Right lung (tissue), 5 donors: ENCODE measurements around the gene TKT. TPM values are rescaled to one million over a fixed set of nuclear protein-coding genes. Genes with fewer than 3 reads are reported as not detected.

ENCODE experiments used
- DNase-seq, 2 donors: peaks; one replicate each; pipeline ENCODE4 v3.0.0-alpha.2; 2013
- polyA plus RNA-seq, 5 donors: library from polyadenylated mRNA; unstranded; fragments of 120-200 nt; gene quantifications; one replicate each; pipeline versions ENCODE4 v1.2.1 to v1.2.3, GENCODE V29; 2013; ENCODE audit warnings: inconsistent platforms in 1 of 5, low replicate concordance in 1 of 5; ENCODE audit not compliant: insufficient read length in 5 of 5, insufficient read depth in 1 of 5

The TKT gene
- polyA plus RNA-seq, 5 donors: 161 to 273 (median 228) TPM

- no peak for DNase-seq
Measured at GRCh38 chr3:53226841-53227407, 28.9 kb downstream of the TKT start.

GRCh38 chr3:53226142-53226840, 29.5 kb downstream of the TKT start:
- no peak for DNase-seq

- DNase-seq: no peak
Measured at GRCh38 chr3:53225651-53226050, 30.2 kb downstream of the TKT start.

DNA sequence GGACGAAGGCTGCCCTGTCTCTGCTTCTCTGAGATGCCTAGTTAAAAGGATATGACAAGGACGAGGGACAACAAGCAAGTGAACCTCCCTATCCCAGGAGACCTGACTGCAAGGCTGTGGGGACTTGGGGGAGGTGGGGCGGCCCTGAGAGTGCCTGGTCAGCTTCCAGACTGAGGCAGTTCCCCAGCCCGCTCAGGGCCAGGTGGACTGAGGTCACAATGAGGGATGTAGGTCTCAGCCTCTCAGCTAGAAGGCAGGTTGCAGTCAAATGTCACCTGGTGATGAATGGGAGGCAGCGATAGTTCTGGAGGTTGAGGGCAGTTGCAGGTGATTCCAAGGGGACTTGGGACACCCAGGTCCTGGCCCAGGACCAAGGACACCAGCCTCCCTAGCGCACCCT, 30.6 kb downstream of the TKT start:
- no peak for DNase-seq

- no peak for DNase-seq
Measured at GRCh38 chr3:53224536-53224935, 31.3 kb downstream of the TKT start.

- DNase-seq: no peak
Measured at GRCh38 chr3:53224026-53224425, 31.8 kb downstream of the TKT start.

DNA sequence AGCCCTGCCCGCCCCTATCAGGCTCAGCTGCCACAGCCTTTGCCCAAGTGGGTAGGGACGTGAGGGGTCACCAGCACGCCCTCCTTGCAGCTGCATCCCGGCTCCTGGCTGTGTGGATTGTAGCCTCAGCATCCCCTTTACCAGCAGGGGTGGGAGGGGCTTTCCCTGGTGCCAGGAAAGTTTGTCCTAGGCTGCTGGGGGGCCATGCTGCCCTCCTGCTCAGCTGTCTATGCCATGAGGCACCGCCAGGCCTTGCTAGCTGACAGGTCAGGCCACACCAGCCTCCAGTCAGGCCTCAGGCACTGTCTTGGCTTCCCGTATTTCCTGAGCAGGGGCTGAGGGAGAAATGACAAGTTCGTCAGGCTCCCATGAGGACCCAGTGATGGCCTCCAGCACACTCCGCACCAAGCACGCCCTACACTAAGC, 32.3 kb downstream of the TKT start:
- DNase-seq: no peak

- no peak for DNase-seq
Measured at GRCh38 chr3:53223025-53223424, 32.8 kb downstream of the TKT start.

- DNase-seq: no peak
Measured at GRCh38 chr3:53222183-53222901, 33.5 kb downstream of the TKT start.

- DNase-seq: no peak
Measured at GRCh38 chr3:53221827-53222182, 34.0 kb downstream of the TKT start.

DNA sequence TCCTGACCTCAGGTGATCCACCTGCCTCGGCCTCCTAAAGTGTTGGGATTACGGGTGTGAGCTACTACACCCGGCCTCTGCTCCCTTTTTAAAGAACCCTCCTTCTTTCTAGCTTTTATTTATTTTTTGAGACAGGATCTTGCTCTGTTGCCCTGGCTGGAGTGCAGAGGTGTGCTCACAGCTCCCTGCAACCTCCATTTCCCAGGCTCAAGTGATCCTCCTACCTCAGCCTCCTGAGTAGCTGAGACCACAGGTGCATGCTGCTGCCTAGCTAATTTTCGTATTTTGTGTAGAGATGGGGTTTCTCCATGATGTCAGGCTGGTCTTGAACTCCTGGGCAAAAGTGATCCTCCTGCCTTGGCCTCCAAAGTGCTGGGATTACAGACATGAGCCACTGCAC, 34.5 kb downstream of the TKT start:
- no peak for DNase-seq

GRCh38 chr3:53219895-53220483, 35.8 kb downstream of the TKT start:
- DNase-seq: peak; percentile 59 to 68

GRCh38 chr3:53218131-53218530, 37.7 kb downstream of the TKT start:
- no peak for DNase-seq

DNA sequence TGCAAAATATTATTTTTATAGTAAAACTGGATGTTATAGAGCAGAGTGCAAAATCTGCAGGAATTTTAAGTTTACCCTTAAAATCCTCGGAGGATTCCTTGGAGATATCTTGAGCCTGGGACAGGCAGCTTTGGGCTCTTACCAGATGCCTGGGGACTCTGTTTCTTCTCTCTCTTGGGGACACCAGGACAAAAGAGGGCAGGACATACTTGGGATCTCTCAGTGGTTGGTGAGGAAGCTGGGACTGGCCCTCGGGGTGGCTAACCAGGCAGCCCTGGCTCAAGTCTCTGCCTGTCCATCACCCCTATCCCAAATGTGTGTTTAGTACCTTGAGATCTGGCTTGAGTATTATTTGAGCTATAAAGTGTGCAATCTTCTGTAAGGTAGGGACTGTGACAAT, 38.6 kb downstream of the TKT start:
- DNase-seq: no peak

DNA sequence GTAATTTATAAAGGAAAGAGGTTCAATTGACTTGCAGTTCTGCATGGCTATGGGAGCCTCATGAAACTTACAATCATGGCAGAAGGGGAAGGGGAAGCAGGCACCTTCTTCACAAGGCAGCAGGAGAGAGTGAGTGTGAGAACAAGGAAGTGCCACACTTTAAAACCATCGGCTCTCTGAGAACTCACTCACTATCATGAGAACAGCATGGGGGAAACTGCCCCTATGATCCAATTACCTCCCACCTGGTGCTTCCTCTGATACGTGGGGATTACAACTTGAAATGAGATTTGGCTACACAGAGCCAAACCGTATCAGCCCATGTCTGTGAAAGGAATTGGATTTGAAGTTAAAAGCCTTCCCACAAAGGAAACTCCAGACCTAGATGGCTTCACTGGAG, 39.1 kb downstream of the TKT start:
- DNase-seq: no peak

GRCh38 chr3:53215816-53216215, 40.0 kb downstream of the TKT start:
- DNase-seq: no peak

DNA sequence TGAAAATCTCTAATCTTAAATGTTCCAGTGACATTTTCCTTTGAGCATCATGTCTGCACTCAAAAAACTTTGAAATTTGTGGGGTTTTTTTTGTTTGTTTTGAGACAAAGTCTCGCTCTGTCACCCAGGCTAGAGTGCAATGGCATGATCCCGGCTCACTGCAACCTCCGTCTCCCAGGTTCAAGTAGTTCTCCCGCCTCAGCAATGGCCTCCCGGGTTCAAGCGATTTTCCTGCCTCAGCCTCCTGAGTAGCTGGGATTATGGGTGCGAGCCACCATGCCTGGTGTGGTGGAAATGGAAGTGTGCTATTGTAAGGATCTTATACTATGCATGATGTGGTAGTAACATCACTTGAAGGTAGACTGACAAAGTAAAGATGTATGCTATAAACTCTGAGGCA, 42.5 kb downstream of the TKT start:
- no peak for DNase-seq

DNA sequence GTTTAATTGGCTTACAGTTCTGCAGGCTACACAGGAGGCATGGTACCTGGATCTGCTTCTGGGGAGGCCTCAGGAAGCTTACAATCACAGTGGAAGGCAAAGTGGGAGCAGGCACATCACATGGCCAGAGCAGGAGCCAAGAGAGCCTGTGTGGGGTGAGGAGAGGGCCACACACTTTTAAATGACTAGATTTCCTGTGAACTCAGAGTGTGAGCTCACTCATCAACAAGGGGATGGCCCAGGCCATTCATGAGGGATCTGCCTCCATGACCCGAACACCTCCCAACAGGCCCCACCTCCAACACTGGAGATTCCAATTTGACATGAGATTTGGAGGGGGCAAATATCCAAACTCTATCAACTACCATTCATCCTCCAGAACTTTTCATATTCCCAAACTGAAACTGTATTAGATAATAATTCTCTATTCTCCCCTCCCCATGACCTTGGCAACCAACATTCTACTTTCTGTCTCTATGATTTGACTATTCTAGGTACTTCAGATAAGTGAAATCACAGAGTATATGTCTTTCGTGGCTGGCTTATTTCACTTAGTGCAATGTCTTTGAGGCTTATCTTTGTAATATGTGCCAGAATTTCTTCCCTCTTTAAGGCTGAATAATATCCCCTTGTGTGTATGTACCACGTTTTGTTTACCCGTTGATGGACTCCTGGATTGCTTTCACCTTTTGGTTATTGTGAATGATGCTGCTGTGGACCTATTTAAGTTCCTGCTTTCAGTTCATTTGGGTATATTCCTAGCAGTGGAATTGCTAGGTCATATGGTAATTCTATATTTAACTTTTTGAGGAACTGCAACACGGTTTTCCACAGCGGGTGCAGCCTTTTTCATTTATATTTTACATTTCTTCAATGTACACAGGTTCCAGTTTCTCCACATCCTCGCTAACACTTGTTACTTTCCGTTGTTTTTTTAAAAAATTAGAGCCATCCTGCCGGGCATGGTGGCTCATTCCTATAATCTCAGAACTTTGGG, 43.8 kb downstream of the TKT start:
- no peak for DNase-seq

GRCh38 chr3:53202331-53203015, 53.3 kb downstream of the TKT start:
- no peak for DNase-seq

- no peak for DNase-seq
Measured at GRCh38 chr3:53200501-53201498, 55.0 kb downstream of the TKT start.
